Neural cell (in vitro differentiated cells): ENCODE data around the gene KLHL34.

Experiments
- MXI1 ChIP-seq: fragments of 450-650 bp; conservative IDR thresholded peaks from 2 replicates; pipeline ENCODE4 v1.6.1; 2014; ENCODE audit warnings: antibody characterized with exemption, mild to moderate bottlenecking; ENCODE audit not compliant: poor library complexity, severe bottlenecking
- POLR2AphosphoS5 ChIP-seq: IDR thresholded peaks from 2 replicates; pipeline ENCODE4 v1.6.1; 2012
- TF ChIP-seq, protein P1 (sequence below): IDR thresholded peaks from 2 replicates; pipeline ENCODE4 v1.6.1; 2012; ENCODE audit warnings: borderline replicate concordance
- TF ChIP-seq, protein P2 (sequence below): fragments of 450-650 bp; IDR thresholded peaks from 2 replicates; pipeline ENCODE4 v1.5.1; 2014; ENCODE audit warnings: antibody characterized with exemption, mild to moderate bottlenecking, moderate library complexity; ENCODE audit not compliant: poor library complexity, severe bottlenecking

DNA sequence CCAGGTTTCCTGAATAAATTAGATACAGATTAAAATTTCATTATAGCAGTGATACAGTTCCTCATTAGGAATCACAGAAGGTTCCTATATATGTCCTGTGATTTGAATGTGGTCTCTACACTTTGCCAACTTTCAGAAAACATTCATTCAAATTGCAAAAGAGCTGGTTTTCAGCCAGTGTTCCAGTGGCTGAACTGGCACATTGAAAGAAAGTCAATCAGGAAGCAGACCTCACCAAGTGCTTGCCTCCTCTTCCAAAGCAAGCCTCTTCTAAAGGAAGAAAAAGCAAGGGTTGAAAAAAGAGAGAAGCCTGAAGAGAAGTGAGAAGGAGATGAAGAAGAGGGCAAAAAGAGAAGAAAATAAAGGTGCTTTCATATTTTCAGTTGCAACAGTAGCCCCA lies 12.7 kb downstream of the KLHL34 start:
- TF ChIP-seq, protein P1, sequence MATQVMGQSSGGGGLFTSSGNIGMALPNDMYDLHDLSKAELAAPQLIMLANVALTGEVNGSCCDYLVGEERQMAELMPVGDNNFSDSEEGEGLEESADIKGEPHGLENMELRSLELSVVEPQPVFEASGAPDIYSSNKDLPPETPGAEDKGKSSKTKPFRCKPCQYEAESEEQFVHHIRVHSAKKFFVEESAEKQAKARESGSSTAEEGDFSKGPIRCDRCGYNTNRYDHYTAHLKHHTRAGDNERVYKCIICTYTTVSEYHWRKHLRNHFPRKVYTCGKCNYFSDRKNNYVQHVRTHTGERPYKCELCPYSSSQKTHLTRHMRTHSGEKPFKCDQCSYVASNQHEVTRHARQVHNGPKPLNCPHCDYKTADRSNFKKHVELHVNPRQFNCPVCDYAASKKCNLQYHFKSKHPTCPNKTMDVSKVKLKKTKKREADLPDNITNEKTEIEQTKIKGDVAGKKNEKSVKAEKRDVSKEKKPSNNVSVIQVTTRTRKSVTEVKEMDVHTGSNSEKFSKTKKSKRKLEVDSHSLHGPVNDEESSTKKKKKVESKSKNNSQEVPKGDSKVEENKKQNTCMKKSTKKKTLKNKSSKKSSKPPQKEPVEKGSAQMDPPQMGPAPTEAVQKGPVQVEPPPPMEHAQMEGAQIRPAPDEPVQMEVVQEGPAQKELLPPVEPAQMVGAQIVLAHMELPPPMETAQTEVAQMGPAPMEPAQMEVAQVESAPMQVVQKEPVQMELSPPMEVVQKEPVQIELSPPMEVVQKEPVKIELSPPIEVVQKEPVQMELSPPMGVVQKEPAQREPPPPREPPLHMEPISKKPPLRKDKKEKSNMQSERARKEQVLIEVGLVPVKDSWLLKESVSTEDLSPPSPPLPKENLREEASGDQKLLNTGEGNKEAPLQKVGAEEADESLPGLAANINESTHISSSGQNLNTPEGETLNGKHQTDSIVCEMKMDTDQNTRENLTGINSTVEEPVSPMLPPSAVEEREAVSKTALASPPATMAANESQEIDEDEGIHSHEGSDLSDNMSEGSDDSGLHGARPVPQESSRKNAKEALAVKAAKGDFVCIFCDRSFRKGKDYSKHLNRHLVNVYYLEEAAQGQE = no peak
- TF ChIP-seq POLR2AphosphoS5 (no peak), MXI1 (no peak)
- TF ChIP-seq, protein P2, sequence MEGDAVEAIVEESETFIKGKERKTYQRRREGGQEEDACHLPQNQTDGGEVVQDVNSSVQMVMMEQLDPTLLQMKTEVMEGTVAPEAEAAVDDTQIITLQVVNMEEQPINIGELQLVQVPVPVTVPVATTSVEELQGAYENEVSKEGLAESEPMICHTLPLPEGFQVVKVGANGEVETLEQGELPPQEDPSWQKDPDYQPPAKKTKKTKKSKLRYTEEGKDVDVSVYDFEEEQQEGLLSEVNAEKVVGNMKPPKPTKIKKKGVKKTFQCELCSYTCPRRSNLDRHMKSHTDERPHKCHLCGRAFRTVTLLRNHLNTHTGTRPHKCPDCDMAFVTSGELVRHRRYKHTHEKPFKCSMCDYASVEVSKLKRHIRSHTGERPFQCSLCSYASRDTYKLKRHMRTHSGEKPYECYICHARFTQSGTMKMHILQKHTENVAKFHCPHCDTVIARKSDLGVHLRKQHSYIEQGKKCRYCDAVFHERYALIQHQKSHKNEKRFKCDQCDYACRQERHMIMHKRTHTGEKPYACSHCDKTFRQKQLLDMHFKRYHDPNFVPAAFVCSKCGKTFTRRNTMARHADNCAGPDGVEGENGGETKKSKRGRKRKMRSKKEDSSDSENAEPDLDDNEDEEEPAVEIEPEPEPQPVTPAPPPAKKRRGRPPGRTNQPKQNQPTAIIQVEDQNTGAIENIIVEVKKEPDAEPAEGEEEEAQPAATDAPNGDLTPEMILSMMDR = no peak
